IgD-negative memory B cell (primary cell): Measurements from ENCODE around the gene BMP6. TPM values are rescaled to one million over a fixed set of nuclear protein-coding genes. Genes with fewer than 3 reads are reported as not detected.
A peak's percentile ranks its signal among the peaks of the same experiment; 100 is the strongest.
"Not testable (repeated sequence)": the region's sequence is repeated elsewhere in the genome, so short reads cannot be mapped to it uniquely, and the experiment has no call there.

Source experiments
- H3K27ac Mint-ChIP-seq, 3 donors: one replicate each; pipeline ENCODE4 v1.8.0; 2020 to 2022; ENCODE audit warnings: mild to moderate bottlenecking in 3 of 3, mixed read lengths in 3 of 3, moderate library complexity in 1 of 3
- H3K27me3 Mint-ChIP-seq: one replicate; pipeline ENCODE4 v1.8.0; 2021; ENCODE audit warnings: mixed read lengths
- H3K36me3 Mint-ChIP-seq: one replicate; pipeline ENCODE4 v1.8.0; 2020; ENCODE audit warnings: mild to moderate bottlenecking, mixed read lengths
- H3K4me1 Mint-ChIP-seq, 3 donors: one replicate each; pipeline ENCODE4 v1.8.0; 2020 to 2022; ENCODE audit warnings: mixed read lengths in 3 of 3, mild to moderate bottlenecking in 1 of 3
- H3K4me3 Mint-ChIP-seq, 4 donors: one replicate each; pipeline ENCODE4 v1.8.0; 2020 to 2022; ENCODE audit warnings: mild to moderate bottlenecking in 4 of 4, mixed read lengths in 4 of 4, moderate library complexity in 3 of 4
- H3K9me3 Mint-ChIP-seq, 3 donors: one replicate each; pipeline ENCODE4 v1.8.0; 2020 to 2021; ENCODE audit warnings: mixed read lengths in 3 of 3, mild to moderate bottlenecking in 1 of 3
- polyA plus RNA-seq: library from polyadenylated mRNA; unstranded; fragments of 300-500 nt; fragmentation: Illumina TruSeq; gene quantifications from one replicate; pipeline ENCODE4 v1.2.3, GENCODE V29; 2021

BMP6 gene
- polyA plus RNA-seq, 1 donor from 2014 or later: 0.89 TPM

- H3K36me3 Mint-ChIP-seq: peaks cover 14% of the 10 kb centered on the region
- no peak overlapping the region for H3K27ac Mint-ChIP-seq
- H3K4me3 Mint-ChIP-seq: no peak overlapping the region
- H3K4me1 Mint-ChIP-seq: peaks cover 13 to 20% (median 20%) of the 10 kb centered on the region in 3 donors
- no peaks in the 10 kb centered on the region for H3K27me3 Mint-ChIP-seq
- no peaks in the 10 kb centered on the region for H3K9me3 Mint-ChIP-seq
Observed at GRCh38 chr6:7895125-7895423, 169.2 kb downstream of the BMP6 start.

GRCh38 chr6:7896465-7896987 is 170.6 kb downstream of the BMP6 start:
- Mint-ChIP-seq H3K36me3 (peaks cover 15% of the 10 kb centered on the region), H3K9me3 (no peaks in the 10 kb centered on the region), H3K4me3 (no peak overlapping the region), H3K27me3 (no peaks in the 10 kb centered on the region), H3K27ac (no peak overlapping the region), H3K4me1 (peaks cover 26 to 35% (median 35%) of the 10 kb centered on the region in 3 donors)

GRCh38 chr6:7897461-7898192 is 171.7 kb downstream of the BMP6 start:
- H3K9me3 Mint-ChIP-seq: no peaks in the 10 kb centered on the region
- peak overlapping the region in 2 of 3 donors; percentile 42 to 63 for H3K27ac Mint-ChIP-seq
- peak overlapping the region in 2 of 4 donors; percentile 67 to 78 for H3K4me3 Mint-ChIP-seq
- H3K4me1 Mint-ChIP-seq: peaks cover 29 to 41% (median 38%) of the 10 kb centered on the region in 3 donors
- no peaks in the 10 kb centered on the region for H3K27me3 Mint-ChIP-seq
- peaks cover 15% of the 10 kb centered on the region for H3K36me3 Mint-ChIP-seq

GRCh38 chr6:7898193-7898586 is 172.3 kb downstream of the BMP6 start:
- Mint-ChIP-seq H3K36me3 (peaks cover 19% of the 10 kb centered on the region), H3K27ac (peak overlapping the region in 2 of 3 donors; percentile 42 to 63), H3K4me1 (peaks cover 34 to 43% (median 38%) of the 10 kb centered on the region in 3 donors), H3K4me3 (peak overlapping the region in 2 of 4 donors; percentile 26 to 78)
- H3K27me3 Mint-ChIP-seq, H3K9me3 Mint-ChIP-seq: not testable (repeated sequence)

- Mint-ChIP-seq H3K9me3 (no peaks in the 10 kb centered on the region), H3K4me1 (peaks cover 38 to 43% (median 38%) of the 10 kb centered on the region in 3 donors), H3K4me3 (peak overlapping the region in 3 of 4 donors; percentile 28 to 61 (median 32)), H3K27me3 (no peaks in the 10 kb centered on the region), H3K36me3 (peaks cover 19% of the 10 kb centered on the region), H3K27ac (peak overlapping the region in 1 of 3 donors; percentile 88)
Observed at GRCh38 chr6:7899101-7899888, 173.4 kb downstream of the BMP6 start.

GRCh38 chr6:7899889-7900213 is 174.0 kb downstream of the BMP6 start:
- Mint-ChIP-seq H3K36me3 (peaks cover 19% of the 10 kb centered on the region), H3K4me3 (peak overlapping the region in 1 of 4 donors; percentile 25), H3K27ac (peak overlapping the region in 1 of 3 donors; percentile 97), H3K4me1 (peaks cover 40 to 45% (median 40%) of the 10 kb centered on the region in 3 donors), H3K27me3 (no peaks in the 10 kb centered on the region), H3K9me3 (no peaks in the 10 kb centered on the region)

- peaks cover 19% of the 10 kb centered on the region for H3K36me3 Mint-ChIP-seq
- H3K27ac Mint-ChIP-seq: peak overlapping the region; percentile 18 to 97 (median 63)
- peak overlapping the region in 3 of 4 donors; percentile 25 to 78 (median 59) for H3K4me3 Mint-ChIP-seq
- no peaks in the 10 kb centered on the region for H3K9me3 Mint-ChIP-seq
- H3K27me3 Mint-ChIP-seq: no peaks in the 10 kb centered on the region
- peaks cover 45 to 48% (median 45%) of the 10 kb centered on the region in 3 donors for H3K4me1 Mint-ChIP-seq
Observed at GRCh38 chr6:7900621-7901020, 174.7 kb downstream of the BMP6 start.

- H3K27me3 Mint-ChIP-seq: no peaks in the 10 kb centered on the region
- peak overlapping the region in 3 of 4 donors; percentile 25 to 78 (median 56) for H3K4me3 Mint-ChIP-seq
- no peaks in the 10 kb centered on the region for H3K9me3 Mint-ChIP-seq
- peak overlapping the region; percentile 18 to 97 (median 63) for H3K27ac Mint-ChIP-seq
- H3K4me1 Mint-ChIP-seq: peaks cover 45 to 48% (median 45%) of the 10 kb centered on the region in 3 donors
- H3K36me3 Mint-ChIP-seq: peaks cover 19% of the 10 kb centered on the region
Observed at GRCh38 chr6:7901056-7901455, 175.2 kb downstream of the BMP6 start.

GRCh38 chr6:7901780-7902179 is 175.9 kb downstream of the BMP6 start:
- Mint-ChIP-seq H3K4me1 (peaks cover 48 to 52% (median 49%) of the 10 kb centered on the region in 3 donors), H3K4me3 (peak overlapping the region in 2 of 4 donors; percentile 18 to 78), H3K27ac (no peak overlapping the region), H3K9me3 (no peaks in the 10 kb centered on the region), H3K27me3 (no peaks in the 10 kb centered on the region), H3K36me3 (peaks cover 23% of the 10 kb centered on the region)

- Mint-ChIP-seq H3K27ac (peak overlapping the region in 2 of 3 donors; percentile 20 to 26), H3K36me3 (peaks cover 24% of the 10 kb centered on the region), H3K9me3 (no peaks in the 10 kb centered on the region)
Observed at GRCh38 chr6:7902221-7902620, 176.3 kb downstream of the BMP6 start.

GRCh38 chr6:7902867-7903266 is 177.0 kb downstream of the BMP6 start:
- Mint-ChIP-seq H3K9me3 (no peaks in the 10 kb centered on the region), H3K27me3 (no peaks in the 10 kb centered on the region), H3K36me3 (peaks cover 22% of the 10 kb centered on the region), H3K4me3 (peak overlapping the region in 1 of 4 donors; percentile 65), H3K27ac (peak overlapping the region in 2 of 3 donors; percentile 31), H3K4me1 (peaks cover 44 to 55% (median 48%) of the 10 kb centered on the region in 3 donors)

More at GRCh38 chr6:7902221-7902620, 176.3 kb downstream of the BMP6 start:
- peaks cover 50 to 54% (median 50%) of the 10 kb centered on the region in 3 donors for H3K4me1 Mint-ChIP-seq
- no peaks in the 10 kb centered on the region for H3K27me3 Mint-ChIP-seq
- no peak overlapping the region for H3K4me3 Mint-ChIP-seq

GRCh38 chr6:7903673-7904072 is 177.8 kb downstream of the BMP6 start:
- Mint-ChIP-seq H3K4me3 (no peak overlapping the region), H3K4me1 (peaks cover 42 to 47% (median 47%) of the 10 kb centered on the region in 3 donors), H3K27me3 (no peaks in the 10 kb centered on the region), H3K36me3 (peaks cover 18% of the 10 kb centered on the region), H3K27ac (peak overlapping the region in 2 of 3 donors; percentile 39 to 74), H3K9me3 (no peaks in the 10 kb centered on the region)

GRCh38 chr6:7904654-7905319 is 178.9 kb downstream of the BMP6 start:
- H3K27me3 Mint-ChIP-seq: no peaks in the 10 kb centered on the region
- H3K9me3 Mint-ChIP-seq: no peaks in the 10 kb centered on the region
- peaks cover 44 to 46% (median 46%) of the 10 kb centered on the region in 3 donors for H3K4me1 Mint-ChIP-seq
- H3K27ac Mint-ChIP-seq: peak overlapping the region; percentile 6 to 29 (median 13)
- H3K36me3 Mint-ChIP-seq: peaks cover 14% of the 10 kb centered on the region
- H3K4me3 Mint-ChIP-seq: peak overlapping the region in 2 of 4 donors; percentile 38 to 66

- no peaks in the 10 kb centered on the region for H3K9me3 Mint-ChIP-seq
- H3K27ac Mint-ChIP-seq: peak overlapping the region; percentile 6 to 29 (median 13)
- peaks cover 14% of the 10 kb centered on the region for H3K36me3 Mint-ChIP-seq
- H3K4me1 Mint-ChIP-seq: peaks cover 38 to 41% (median 41%) of the 10 kb centered on the region in 3 donors
- no peaks in the 10 kb centered on the region for H3K27me3 Mint-ChIP-seq
- peak overlapping the region in 1 of 4 donors; percentile 66 for H3K4me3 Mint-ChIP-seq
Observed at GRCh38 chr6:7905416-7905815, 179.5 kb downstream of the BMP6 start.
